GM21717 (cell line): ENCODE data around the gene CCT6A.
A peak's percentile ranks its signal among the peaks of the same experiment; 100 is the strongest.
"Not testable (repeated sequence)": the region's sequence is repeated elsewhere in the genome, so short reads cannot be mapped to it uniquely, and the experiment has no call there.

Source experiments
- ATAC-seq: cut with Tn5 transposase; IDR thresholded peaks from one replicate; pipeline ENCODE4 v1.9.1; 2021; ENCODE audit warnings: mild to moderate bottlenecking, moderate library complexity; ENCODE audit not compliant: unreplicated experiment

The CCT6A gene

DNA sequence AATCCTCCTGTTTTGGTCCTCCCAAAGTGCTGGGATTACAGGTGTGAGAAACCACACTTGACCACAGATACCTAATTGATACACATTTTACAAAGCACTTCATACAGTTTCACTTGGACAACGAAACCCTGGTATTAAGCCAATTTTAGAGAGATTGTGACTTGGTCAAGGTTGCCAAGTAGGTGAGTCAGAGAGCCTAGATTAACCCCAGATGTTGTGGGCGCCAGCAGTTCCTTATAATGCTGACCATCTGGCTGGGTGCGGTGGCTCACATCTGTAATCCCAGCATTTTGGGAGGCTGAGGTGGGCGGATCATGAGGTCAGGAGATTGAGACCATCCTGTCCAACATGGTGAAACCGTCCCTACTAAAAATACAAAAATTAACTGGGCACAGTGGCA lies 46.1 kb downstream of the CCT6A start:
- no peak for ATAC-seq

DNA sequence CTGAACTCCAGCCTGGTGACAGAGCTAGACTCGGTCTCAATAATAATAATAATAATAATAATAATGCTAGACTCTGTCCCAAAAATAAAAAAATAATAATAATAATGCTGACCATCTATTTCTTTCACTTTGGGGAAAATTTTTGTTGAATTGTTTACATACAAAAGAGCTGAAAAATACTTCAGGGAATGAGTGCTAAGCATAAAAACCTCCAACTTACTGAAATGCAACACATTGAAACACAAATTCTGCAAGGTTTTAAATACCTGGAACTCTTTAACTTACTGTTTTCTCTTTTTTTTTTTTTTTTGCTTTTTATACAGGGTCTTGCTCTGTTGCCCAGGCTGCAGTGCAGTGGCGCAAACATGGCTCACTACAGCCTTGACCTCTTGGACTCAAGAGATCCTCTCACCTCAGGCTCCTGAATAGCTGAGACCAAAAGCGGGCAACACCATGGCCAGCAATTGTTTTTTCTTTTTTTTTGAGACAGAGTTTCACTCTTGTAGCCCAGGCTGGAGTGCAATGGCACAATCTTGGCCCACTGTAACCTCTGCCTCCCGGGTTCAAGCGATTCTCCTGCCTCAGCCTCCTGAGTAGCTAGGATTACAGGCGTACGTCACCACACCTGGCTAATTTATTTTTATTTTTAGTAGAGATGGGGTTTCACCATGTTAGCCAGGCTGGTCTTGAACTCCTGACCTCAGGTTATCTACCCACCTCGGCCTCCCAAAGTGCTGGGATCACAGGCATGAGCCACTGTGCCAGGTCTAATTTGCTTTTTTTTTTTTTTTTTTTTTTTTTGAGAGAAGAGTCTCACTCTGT lies 46.8 kb downstream of the CCT6A start:
- ATAC-seq: not testable (repeated sequence)

DNA sequence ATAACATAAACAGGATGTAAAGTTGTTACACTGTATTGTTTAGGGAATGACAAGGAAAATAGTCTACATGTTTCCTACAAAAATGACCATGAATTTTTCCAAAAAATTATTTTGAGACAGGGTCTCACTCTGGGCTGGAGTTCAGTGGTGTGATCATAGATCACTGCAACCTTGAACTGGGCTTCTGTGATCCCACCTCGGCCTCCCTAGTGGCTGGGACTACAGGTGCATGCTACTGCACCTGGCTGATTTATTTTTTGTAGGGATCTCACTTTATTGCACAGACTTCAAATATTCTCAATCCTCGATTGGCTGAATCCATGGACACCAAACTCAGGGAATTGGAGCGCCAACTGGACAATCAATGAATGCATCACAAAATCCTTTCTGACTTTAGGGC lies 48.1 kb downstream of the CCT6A start:
- ATAC-seq: no peak

DNA sequence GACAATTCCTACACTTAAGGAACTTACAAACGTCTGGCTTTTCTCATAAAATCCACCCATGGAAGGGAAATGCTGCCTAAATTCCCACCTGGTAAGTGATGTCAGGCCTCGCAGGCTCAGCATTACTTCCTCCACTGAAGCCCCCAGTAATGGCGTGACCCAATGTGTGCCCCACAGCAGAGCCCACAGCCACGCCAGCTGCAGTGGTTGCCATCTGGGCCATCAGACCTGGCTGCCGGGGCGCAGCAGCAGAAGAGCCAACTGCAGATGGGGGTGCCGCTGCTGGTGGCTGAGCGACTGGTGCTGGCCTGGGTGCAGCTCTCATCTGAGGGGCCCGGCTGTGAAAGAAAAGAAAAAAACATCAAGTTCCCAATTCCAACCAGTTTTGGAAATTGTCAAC lies 52.6 kb downstream of the CCT6A start:
- ATAC-seq: not testable (repeated sequence)

DNA sequence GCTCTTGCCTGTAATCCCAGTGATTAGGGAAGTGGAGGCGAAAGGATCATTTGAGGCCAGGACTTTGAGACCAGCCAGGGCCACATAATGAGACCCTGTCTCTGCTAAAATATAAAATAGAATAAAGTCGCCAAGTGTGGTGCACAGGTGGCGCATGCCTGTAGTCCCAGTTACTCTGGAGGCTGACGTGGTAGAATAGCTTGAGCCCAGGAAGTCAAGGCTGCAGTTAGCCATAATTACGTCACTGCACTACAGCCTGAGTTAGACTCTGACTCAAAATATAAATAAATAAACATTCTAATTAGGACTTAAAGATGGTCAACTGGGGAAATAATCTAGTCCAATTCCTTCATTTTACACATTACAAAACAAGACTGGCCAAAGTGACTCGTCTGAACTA lies 53.9 kb downstream of the CCT6A start:
- no peak for ATAC-seq

DNA sequence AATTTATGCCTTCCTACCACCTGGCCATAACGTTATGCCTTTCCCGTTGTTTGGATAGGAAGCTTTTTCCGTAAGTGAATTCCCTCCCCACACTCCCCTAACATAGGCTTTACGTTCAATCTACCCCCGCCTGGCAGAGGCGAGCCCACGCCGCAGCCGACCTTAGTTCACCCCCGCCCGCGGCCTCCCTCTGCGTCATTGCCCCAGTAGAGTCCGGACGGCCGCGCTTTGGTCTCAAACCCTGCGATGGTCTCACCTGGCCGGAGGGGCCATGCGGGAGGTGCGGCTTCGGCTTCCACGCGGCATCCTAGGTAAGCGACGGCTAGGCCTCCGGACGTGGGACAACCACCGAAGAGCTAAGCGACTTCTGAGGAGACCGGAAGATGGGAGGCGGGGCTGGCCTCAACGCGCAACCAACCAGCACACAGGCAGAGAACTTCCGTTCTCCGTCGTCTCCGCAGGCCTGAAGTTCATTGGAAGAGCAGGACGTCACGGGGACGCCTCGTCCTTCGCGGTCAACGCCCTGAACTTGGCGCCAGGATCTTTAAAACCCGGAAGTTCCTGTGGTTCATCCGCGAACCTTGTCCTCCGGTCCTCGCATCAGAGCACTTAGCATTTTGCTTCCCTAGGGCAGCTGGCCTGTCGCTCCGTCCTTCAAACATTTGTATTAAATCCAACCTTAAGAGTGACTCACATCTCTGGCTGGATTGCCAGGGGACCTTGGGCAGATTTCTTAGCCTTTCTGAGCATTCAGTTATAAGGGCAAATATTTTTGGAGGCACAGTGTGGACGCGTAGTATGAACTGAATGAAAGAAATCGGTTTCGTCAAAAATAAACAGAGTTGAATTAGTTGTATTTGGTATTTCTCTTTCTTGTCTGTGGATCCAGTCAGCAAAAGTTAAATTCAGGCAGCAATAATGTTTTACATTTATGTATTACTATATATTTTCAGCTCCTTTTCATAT lies 54.8 kb downstream of the CCT6A start, which contains the start of gene CHCHD2:
CHCHD2 (minus strand) TSS at position 369 of the 966 bp plus-strand sequence; CDS start at position 306, 63 bp downstream.
- ATAC-seq: peak; percentile 99

DNA sequence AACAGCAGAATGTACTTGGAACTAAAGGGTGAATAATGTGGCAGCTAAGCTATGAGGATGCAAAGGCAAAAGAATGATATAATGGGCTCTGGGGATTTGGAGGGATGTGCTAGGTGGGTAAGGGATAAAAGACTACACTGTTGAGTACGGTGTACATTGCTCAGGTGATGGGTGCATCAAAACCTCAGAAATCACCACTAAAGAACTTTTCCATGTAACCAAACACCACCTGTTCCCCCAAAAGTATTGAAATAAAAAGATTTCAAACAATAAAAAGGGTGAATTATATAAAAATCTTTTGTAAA lies 56.3 kb downstream of the CCT6A start:
- no peak for ATAC-seq

DNA sequence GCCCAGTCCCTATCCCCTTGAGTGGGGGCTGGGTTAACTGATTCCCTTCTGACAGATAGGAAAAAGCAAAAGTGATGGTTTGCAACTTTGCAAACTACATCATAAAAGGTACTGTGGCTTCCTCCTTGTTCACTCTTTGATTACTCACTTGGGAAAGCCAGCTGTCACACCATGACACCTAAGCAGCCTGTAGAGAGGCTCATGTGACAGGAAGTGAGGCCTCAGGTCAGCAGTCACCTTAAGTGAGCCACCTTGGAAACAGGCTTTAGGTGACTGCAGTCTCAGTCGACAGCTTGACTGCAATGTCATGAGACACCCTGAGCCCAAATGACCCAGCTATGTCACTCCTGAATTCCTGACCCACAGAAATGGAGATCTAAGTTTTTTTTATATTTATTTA lies 59.0 kb downstream of the CCT6A start:
- ATAC-seq: no peak

DNA sequence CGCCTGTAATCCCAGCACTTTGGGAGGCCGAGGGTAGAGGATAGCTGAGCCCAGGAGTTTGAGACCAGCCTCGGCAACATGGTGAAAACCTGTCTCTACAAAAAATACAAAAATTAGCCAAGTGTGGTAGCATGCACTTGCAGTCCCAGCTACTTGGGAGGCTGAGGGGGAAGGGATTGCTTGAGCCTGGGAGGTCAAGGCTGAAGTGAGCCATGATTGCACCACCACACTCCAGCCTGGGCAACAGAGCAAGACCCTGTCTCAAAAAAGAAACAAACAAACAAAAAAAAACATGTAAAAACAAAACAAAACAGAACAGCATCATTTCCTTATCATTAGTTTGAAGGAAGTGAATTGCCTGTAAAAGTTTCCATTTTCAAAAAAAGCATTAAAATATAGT lies 60.7 kb downstream of the CCT6A start:
- not testable (repeated sequence) for ATAC-seq
